Panc1 (cell line): ENCODE results near the gene TBX2. TPM values are rescaled to one million over a fixed set of nuclear protein-coding genes. Genes with fewer than 3 reads are reported as not detected.
"Not testable (repeated sequence)": the region's sequence is repeated elsewhere in the genome, so short reads cannot be mapped to it uniquely, and the experiment has no call there.

Experiments
- ATAC-seq: fragments of 200-7000 bp; cut with Tn5 transposase; 2 replicates; pipeline ENCODE4 v1.9.1; 2020; ENCODE audit warnings: mild to moderate bottlenecking, moderate library complexity
- BruUV-seq: library from RNA; stranded (reverse); fragments of 400-500 nt; replicated peaks from 2 replicates; lab custom pipeline; 2021; lab: Mats Ljungman, UMichigan
- CTCF ChIA-PET: fragments of 300-600 bp; sonication (Branson Sonifier 250); formaldehyde crosslinking; loops from one replicate; lab custom pipeline; 2022; ENCODE audit warnings: antibody characterized with exemption; lab: Charles Lee
- POLR2A ChIA-PET: fragments of 300-600 bp; sonication (Branson Sonifier 250); formaldehyde crosslinking; loops from one replicate; lab custom pipeline; 2022; ENCODE audit warnings: antibody characterized with exemption; lab: Charles Lee
- DNase-seq: peaks from one replicate; pipeline ENCODE4 v3.0.0-alpha.2; 2010; ENCODE audit warnings: low read depth, low spot score
- H3K27ac ChIP-seq: 2 replicates; pipeline ENCODE4 v1.5.1; 2011; ENCODE audit warnings: mild to moderate bottlenecking, low read length, inconsistent platforms
- H3K27me3 ChIP-seq: fragments of 200-500 bp; sonication (Bioruptor generic); 2 replicates; pipeline ENCODE4 v1.6.0; 2014; ENCODE audit warnings: low read length, inconsistent platforms; ENCODE audit not compliant: control insufficient read depth, insufficient read depth
- H3K36me3 ChIP-seq: fragments of 200-500 bp; sonication (Bioruptor generic); 2 replicates; pipeline ENCODE4 v1.5.1; 2014; ENCODE audit warnings: inconsistent platforms, mild to moderate bottlenecking, low read length, moderate library complexity; ENCODE audit not compliant: control insufficient read depth, insufficient read depth
- H3K4me1 ChIP-seq: 2 replicates; pipeline ENCODE4 v1.5.1; 2011; ENCODE audit warnings: inconsistent platforms, mild to moderate bottlenecking, low read length, moderate library complexity; ENCODE audit not compliant: control insufficient read depth, insufficient read depth
- H3K4me3 ChIP-seq, 2 experiments: 2 replicates each; pipeline ENCODE4 v1.5.1; 2011 to 2012; ENCODE audit warnings: low read depth in 2 of 2, low read length in 2 of 2, mild to moderate bottlenecking in 2 of 2, inconsistent platforms in 1 of 2, moderate library complexity in 1 of 2
- H3K9me3 ChIP-seq: fragments of 200-500 bp; sonication (Bioruptor generic); 2 replicates; pipeline ENCODE4 v1.5.1; 2014; ENCODE audit warnings: low read depth, mild to moderate bottlenecking, inconsistent platforms, low read length, moderate library complexity; ENCODE audit not compliant: control insufficient read depth, insufficient read depth
- POLR2AphosphoS5 ChIP-seq: IDR thresholded peaks from 2 replicates; pipeline ENCODE4 v1.6.1; 2012; ENCODE audit warnings: mild to moderate bottlenecking, low read depth, low read length, moderate library complexity
- SIN3A ChIP-seq: IDR thresholded peaks from 2 replicates; pipeline ENCODE4 v1.6.1; 2012; ENCODE audit warnings: low read depth, mild to moderate bottlenecking, low read length, moderate library complexity, borderline replicate concordance; ENCODE audit not compliant: insufficient read depth
- TCF7L2 ChIP-seq: IDR thresholded peaks from 2 replicates; pipeline ENCODE4 v1.6.1; 2011; ENCODE audit warnings: mild to moderate bottlenecking, low read depth, low read length, inconsistent platforms
- in situ Hi-C: cut with HindIII; loops from 2 replicates; pipeline ENCODE4 v1.10.0; 2016; ENCODE audit warnings: low sequenced_read_pairs, low pct_unique_long_range_greater_than_20kb
- intact Hi-C: fragments of 100-400 bp; cut with micrococcal nuclease; formaldehyde crosslinking; loops from one replicate; pipeline ENCODE4 v1.10.0; 2022; ENCODE audit not compliant: unreplicated experiment
- total RNA-seq: library from RNA; stranded (reverse); gene quantifications from one replicate; pipeline ENCODE4 v1.2.1, GENCODE V29; 2021; ENCODE audit not compliant: unreplicated experiment
- TF ChIP-seq, protein P1 (sequence below), 2 experiments: IDR thresholded peaks; 2 replicates each; pipeline ENCODE4 v1.6.1; 2011 to 2012; ENCODE audit warnings: low read depth in 2 of 2, control low read depth in 1 of 2, low read length in 1 of 2, mild to moderate bottlenecking in 1 of 2, moderate library complexity in 1 of 2; ENCODE audit not compliant: insufficient read depth in 1 of 2
- TF ChIP-seq, protein P2 (sequence below): fragments of 450-650 bp; IDR thresholded peaks from 2 replicates; pipeline ENCODE4 v1.5.1; 2017; ENCODE audit warnings: mild to moderate bottlenecking

The TBX2 gene
- total RNA-seq, 1 experiment from 2014 or later = 35.6 TPM

DNA sequence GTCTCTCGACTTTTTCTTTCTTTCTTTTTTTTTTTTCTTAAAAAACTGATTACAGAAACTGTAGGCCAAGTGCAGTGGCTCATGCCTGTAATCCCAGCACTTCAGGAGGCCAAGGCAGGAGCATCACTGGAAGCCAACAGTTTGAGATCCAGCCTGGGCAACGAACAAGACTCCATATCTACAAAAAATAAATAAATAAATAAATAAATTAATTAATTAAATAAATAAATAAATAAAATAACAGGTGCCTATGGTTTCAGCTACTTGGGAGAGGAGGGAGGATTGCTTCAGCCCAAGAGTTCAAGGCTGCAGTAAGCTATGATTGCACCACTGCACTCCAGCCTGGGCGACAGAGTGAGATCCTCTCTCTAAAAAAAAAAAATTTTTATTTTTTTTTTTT is 42.6 kb upstream of the TBX2 start:
- intact Hi-C loops, ATAC-seq, H3K4me3 ChIP-seq, H3K27ac ChIP-seq, DNase-seq, H3K9me3 ChIP-seq, CTCF ChIA-PET, BruUV-seq, H3K27me3 ChIP-seq, H3K36me3 ChIP-seq, in situ Hi-C loops: not testable (repeated sequence)
- POLR2A ChIA-PET = interaction anchor here (0.6 kb wide), 1 partner anchor 209 kb away, joined by 5 read pairs; no protein-coding TSS in a partner anchor
- H3K4me1 ChIP-seq = peaks cover 13% of the 10 kb centered on the region

DNA sequence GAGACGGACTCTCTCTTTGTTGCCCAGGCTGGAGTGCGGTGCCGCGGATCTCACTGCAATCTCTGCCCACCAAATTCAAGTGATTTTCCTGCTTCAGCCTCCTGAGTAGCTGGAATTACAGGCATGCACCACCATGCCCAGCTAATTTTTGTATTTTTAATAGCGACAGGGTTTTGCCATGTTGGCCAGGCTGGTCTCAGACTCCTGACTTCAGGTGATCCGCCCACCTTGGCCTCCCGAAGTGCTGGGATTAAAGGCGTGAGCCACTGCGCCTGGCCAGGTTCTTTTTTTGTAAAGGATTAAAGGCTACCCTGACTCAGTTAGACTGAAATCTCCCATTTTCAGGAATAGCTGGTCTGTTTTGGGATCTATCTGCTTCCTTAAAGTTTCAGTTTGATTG is 40.1 kb upstream of the TBX2 start:
- DNase-seq, H3K27me3 ChIP-seq, H3K9me3 ChIP-seq, CTCF ChIA-PET, H3K27ac ChIP-seq, ATAC-seq, H3K4me1 ChIP-seq, H3K4me3 ChIP-seq, POLR2A ChIA-PET, in situ Hi-C loops, H3K36me3 ChIP-seq, intact Hi-C loops, BruUV-seq: not testable (repeated sequence)

DNA sequence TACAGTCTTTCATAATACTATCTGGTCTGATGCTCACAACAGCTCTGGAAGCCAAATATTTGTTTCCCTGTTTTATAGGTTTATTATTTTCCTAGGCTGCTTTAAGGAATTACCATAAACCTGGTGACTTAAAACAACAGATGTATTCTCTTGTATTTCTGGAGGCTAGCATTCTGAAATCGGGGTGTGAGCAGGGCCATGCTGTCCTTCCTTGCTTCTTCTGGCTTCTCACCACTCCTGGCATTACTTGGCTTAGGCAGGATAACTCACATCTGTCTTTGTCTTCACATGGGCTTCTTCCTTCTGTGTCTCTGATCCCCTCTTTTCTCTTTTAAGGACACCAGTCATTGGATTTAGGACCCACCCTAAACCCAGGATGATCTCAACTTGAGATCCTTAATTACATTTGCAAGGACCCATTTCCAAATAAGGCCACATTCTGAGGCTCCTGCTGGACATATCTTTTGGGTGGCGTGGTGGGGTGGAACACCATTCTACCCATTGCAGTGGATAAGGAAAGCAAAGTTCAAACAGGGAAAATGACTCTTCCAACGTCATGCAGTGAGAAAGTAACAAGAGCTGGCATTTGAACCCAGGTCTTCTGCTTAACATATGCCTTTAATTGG is 39.2 kb upstream of the TBX2 start:
- no peak for DNase-seq
- ChIA-PET POLR2A (no interaction called here), CTCF (no interaction called here)
- no peak for ATAC-seq
- TF ChIP-seq SIN3A (no peak), POLR2AphosphoS5 (no peak), TCF7L2 (no peak)
- TF ChIP-seq, protein P1, sequence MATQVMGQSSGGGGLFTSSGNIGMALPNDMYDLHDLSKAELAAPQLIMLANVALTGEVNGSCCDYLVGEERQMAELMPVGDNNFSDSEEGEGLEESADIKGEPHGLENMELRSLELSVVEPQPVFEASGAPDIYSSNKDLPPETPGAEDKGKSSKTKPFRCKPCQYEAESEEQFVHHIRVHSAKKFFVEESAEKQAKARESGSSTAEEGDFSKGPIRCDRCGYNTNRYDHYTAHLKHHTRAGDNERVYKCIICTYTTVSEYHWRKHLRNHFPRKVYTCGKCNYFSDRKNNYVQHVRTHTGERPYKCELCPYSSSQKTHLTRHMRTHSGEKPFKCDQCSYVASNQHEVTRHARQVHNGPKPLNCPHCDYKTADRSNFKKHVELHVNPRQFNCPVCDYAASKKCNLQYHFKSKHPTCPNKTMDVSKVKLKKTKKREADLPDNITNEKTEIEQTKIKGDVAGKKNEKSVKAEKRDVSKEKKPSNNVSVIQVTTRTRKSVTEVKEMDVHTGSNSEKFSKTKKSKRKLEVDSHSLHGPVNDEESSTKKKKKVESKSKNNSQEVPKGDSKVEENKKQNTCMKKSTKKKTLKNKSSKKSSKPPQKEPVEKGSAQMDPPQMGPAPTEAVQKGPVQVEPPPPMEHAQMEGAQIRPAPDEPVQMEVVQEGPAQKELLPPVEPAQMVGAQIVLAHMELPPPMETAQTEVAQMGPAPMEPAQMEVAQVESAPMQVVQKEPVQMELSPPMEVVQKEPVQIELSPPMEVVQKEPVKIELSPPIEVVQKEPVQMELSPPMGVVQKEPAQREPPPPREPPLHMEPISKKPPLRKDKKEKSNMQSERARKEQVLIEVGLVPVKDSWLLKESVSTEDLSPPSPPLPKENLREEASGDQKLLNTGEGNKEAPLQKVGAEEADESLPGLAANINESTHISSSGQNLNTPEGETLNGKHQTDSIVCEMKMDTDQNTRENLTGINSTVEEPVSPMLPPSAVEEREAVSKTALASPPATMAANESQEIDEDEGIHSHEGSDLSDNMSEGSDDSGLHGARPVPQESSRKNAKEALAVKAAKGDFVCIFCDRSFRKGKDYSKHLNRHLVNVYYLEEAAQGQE (IDR thresholded peaks at IDR 0.05; ENCODE audit: insufficient read depth in 1 of 2, low read depth in 2 of 2, low read length in 1 of 2) = no peak
- TF ChIP-seq, protein P2, sequence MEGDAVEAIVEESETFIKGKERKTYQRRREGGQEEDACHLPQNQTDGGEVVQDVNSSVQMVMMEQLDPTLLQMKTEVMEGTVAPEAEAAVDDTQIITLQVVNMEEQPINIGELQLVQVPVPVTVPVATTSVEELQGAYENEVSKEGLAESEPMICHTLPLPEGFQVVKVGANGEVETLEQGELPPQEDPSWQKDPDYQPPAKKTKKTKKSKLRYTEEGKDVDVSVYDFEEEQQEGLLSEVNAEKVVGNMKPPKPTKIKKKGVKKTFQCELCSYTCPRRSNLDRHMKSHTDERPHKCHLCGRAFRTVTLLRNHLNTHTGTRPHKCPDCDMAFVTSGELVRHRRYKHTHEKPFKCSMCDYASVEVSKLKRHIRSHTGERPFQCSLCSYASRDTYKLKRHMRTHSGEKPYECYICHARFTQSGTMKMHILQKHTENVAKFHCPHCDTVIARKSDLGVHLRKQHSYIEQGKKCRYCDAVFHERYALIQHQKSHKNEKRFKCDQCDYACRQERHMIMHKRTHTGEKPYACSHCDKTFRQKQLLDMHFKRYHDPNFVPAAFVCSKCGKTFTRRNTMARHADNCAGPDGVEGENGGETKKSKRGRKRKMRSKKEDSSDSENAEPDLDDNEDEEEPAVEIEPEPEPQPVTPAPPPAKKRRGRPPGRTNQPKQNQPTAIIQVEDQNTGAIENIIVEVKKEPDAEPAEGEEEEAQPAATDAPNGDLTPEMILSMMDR = no peak
- H3K4me3 ChIP-seq = no peak overlapping the region
- peaks cover 8% of the 10 kb centered on the region for H3K4me1 ChIP-seq
- in situ Hi-C loops = no loop called here
- intact Hi-C loops = no loop called here
- H3K9me3 ChIP-seq = no peaks in the 10 kb centered on the region
- H3K36me3 ChIP-seq = no peaks in the 10 kb centered on the region
- BruUV-seq = no TSS peak
- H3K27me3 ChIP-seq = no peaks in the 10 kb centered on the region
- no peak overlapping the region for H3K27ac ChIP-seq
